Neural crest cell (in vitro differentiated cells): Measurements from ENCODE around the gene CXXC1. TPM values are rescaled to one million over a fixed set of nuclear protein-coding genes. Genes with fewer than 3 reads are reported as not detected.

Source experiments
- DNase-seq: peaks from one replicate; pipeline ENCODE4 v3.0.0; 2021; ENCODE audit warnings: low read depth, mixed read lengths, low spot score
- H3K27ac Mint-ChIP-seq: one replicate; pipeline ENCODE4 v1.8.0; 2021; ENCODE audit warnings: mild to moderate bottlenecking, mixed read lengths; ENCODE audit not compliant: unreplicated experiment
- H3K27me3 Mint-ChIP-seq: 2 replicates; pipeline ENCODE4 v1.8.0; 2021; ENCODE audit warnings: low read depth, mild to moderate bottlenecking, mixed read lengths
- H3K36me3 Mint-ChIP-seq: 2 replicates; pipeline ENCODE4 v1.8.0; 2021; ENCODE audit warnings: low read depth, mild to moderate bottlenecking, mixed read lengths
- H3K4me1 Mint-ChIP-seq: 2 replicates; pipeline ENCODE4 v1.8.0; 2021; ENCODE audit warnings: mixed read lengths
- H3K4me3 Mint-ChIP-seq: one replicate; pipeline ENCODE4 v1.8.0; 2021; ENCODE audit warnings: mild to moderate bottlenecking, mixed read lengths
- H3K9me3 Mint-ChIP-seq: 2 replicates; pipeline ENCODE4 v1.8.0; 2021; ENCODE audit warnings: mixed read lengths
- total RNA-seq: library from RNA; stranded (reverse); gene quantifications from 2 replicates; pipeline ENCODE4 v1.2.1, GENCODE V29; 2021
- TF ChIP-seq, protein P1 (sequence below): fragments of 200-600 bp; sonication (generic); conservative IDR thresholded peaks from 2 replicates; pipeline ENCODE4 v1.5.0; 2021; ENCODE audit warnings: antibody characterized with exemption, mild to moderate bottlenecking

CXXC1 gene
- total RNA-seq, 1 donor from 2014 or later: 108 TPM

DNA sequence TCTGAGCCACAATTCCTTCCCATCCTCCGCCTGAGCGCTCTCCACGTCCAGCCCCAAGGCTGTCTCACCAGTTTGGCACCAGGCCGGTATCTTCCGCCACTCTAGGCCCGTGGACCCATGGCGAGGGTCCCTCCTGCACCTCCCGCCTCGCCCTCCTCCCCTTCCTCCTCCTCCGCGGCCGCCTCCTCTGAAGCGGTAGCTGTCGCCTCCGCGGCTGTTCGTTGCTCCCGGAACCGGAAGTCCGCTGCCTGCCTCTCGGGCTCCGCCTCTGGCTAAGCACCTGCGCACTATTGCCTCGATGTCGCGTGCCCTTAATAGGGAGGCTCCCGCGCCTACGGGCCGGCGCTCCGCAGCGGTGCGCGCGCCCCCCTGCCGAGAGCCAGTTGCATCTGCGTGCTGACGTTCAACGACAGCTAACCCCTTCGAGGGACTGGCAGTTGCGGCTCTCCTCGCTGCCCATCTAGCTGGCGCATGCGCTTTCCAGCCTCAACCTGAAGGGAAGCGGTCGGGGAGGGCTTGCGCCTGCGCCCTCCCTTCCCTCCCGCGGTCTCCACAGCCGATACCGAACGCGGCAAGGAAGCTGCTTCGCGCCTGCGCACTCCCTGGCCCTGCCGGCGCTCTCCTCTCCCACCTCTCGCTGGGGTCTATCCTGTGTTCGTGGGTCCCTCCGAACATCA is 6.1 kb downstream of the CXXC1 start, which contains the start of gene MBD1:
TSS of gene MBD1 (minus strand) at position 229 of the 677 bp plus-strand sequence. CDS start 1,531 bp downstream, outside the sequence.
- TF ChIP-seq, protein P1, sequence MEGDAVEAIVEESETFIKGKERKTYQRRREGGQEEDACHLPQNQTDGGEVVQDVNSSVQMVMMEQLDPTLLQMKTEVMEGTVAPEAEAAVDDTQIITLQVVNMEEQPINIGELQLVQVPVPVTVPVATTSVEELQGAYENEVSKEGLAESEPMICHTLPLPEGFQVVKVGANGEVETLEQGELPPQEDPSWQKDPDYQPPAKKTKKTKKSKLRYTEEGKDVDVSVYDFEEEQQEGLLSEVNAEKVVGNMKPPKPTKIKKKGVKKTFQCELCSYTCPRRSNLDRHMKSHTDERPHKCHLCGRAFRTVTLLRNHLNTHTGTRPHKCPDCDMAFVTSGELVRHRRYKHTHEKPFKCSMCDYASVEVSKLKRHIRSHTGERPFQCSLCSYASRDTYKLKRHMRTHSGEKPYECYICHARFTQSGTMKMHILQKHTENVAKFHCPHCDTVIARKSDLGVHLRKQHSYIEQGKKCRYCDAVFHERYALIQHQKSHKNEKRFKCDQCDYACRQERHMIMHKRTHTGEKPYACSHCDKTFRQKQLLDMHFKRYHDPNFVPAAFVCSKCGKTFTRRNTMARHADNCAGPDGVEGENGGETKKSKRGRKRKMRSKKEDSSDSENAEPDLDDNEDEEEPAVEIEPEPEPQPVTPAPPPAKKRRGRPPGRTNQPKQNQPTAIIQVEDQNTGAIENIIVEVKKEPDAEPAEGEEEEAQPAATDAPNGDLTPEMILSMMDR: no peak
- H3K27ac Mint-ChIP-seq: peak within 1 kb of the TSS; percentile 96
- peak; percentile 87 for DNase-seq
- H3K9me3 Mint-ChIP-seq: no peaks in the 10 kb centered on the region
- H3K4me1 Mint-ChIP-seq: peaks cover 27% of the 10 kb centered on the region
- H3K36me3 Mint-ChIP-seq: peaks cover 20% of the 10 kb centered on the region
- H3K4me3 Mint-ChIP-seq: peak within 1 kb of the TSS; percentile 97
- no peaks in the 10 kb centered on the region for H3K27me3 Mint-ChIP-seq

DNA sequence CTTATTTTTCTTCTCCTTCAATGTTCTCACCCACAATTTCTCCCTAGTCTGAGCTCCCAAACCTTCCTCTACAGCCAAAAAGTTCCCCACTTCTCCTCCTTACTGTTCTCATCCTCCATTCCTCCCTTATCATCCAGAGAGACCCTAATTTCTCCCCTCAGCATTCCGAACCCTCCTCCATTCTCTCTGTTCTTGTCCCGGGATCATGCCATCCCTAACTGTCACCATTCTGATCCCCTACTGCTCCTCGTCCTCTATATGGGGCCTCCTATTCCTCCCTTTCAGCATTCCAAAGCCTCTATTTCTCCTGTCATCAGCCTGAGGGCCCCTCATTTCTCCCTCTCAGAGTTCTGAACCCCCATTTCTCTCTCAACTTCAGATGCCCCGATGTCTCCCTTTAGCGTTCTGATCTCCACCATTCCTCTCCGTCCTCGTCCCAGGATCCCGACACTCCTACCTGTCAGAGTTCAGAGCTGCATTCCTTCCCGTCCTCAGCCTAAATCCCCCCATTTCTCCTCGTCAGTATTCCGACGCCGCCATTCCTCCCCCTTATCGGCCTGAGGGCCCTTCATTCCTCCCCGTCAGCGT is 6.7 kb downstream of the CXXC1 start:
- TF ChIP-seq, protein P1: no peak
- Mint-ChIP-seq H3K27ac (peak overlapping the region; percentile 96), H3K27me3 (no peaks in the 10 kb centered on the region), H3K36me3 (peaks cover 26% of the 10 kb centered on the region), H3K4me1 (peaks cover 22% of the 10 kb centered on the region), H3K9me3 (no peaks in the 10 kb centered on the region), H3K4me3 (peak overlapping the region; percentile 97)
- DNase-seq: no peak

DNA sequence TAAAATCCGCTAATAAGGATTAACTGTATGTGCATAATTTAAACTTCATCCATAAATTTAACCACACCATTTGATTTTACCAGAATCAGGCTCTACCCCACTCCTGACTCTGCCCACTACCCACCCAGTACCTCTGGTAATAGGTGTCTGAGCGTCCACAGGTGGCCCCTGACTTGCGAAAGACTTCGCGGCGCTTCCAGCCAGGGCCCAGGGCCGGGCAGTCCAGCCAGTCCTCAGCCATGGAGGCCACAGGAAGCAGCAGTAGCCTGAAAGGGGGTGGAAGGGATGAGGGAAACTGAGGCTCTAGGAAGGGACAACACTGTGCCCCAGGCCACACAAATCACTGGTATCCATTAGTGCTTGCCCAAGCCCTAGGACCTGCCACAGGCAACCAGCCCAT is 7.7 kb downstream of the CXXC1 start:
- Mint-ChIP-seq H3K27me3 (no peaks in the 10 kb centered on the region), H3K4me1 (peaks cover 22% of the 10 kb centered on the region), H3K27ac (no peak overlapping the region), H3K36me3 (peaks cover 28% of the 10 kb centered on the region), H3K4me3 (peak overlapping the region; percentile 97), H3K9me3 (no peaks in the 10 kb centered on the region)
- TF ChIP-seq, protein P1: no peak
- no peak for DNase-seq

DNA sequence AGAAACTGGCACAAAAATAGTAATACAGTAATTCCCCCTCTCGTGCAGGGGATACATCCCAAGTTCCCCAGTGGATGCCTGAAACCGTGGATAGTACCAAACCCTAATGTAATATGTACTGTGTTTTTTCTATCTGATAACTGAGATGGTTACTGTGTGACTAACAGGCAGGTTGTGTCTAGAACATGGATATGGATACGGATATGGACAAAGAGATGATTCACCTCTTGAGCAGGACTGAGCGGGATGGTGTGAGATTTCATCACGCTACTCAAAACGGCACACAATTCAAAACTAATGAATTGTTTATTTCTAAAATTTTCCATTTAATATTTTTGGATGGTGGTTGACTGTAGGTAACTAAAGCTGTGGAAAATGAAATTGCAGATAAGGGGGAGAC is 9.6 kb downstream of the CXXC1 start:
- Mint-ChIP-seq H3K36me3 (peaks cover 23% of the 10 kb centered on the region), H3K9me3 (no peaks in the 10 kb centered on the region), H3K27me3 (no peaks in the 10 kb centered on the region), H3K4me1 (peaks cover 22% of the 10 kb centered on the region), H3K27ac (no peak overlapping the region), H3K4me3 (no peak overlapping the region)
- no peak for DNase-seq
- TF ChIP-seq, protein P1: no peak

DNA sequence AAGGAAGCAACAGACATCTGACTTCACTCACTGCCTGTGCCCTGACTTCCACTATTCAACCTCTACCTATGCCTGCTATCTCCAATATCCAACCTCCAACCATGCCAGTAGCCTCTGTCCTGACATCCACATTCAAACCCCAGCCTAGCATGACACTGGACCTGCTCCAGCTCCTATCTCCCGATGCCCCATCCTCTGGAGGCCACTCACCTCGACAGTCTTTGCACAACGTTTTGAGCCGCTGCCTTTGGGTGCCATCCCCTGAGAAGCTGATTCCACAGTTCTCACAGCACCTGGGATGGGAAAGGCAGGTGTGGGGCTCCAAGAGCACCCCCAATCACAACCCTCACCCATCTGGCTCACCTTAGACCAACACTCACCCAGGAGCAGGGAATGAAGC is 11.0 kb downstream of the CXXC1 start:
- H3K27ac Mint-ChIP-seq: no peak overlapping the region
- TF ChIP-seq, protein P1: no peak
- H3K27me3 Mint-ChIP-seq: no peaks in the 10 kb centered on the region
- peaks cover 21% of the 10 kb centered on the region for H3K4me1 Mint-ChIP-seq
- no peak for DNase-seq
- H3K4me3 Mint-ChIP-seq: no peak overlapping the region
- no peaks in the 10 kb centered on the region for H3K9me3 Mint-ChIP-seq
- H3K36me3 Mint-ChIP-seq: peaks cover 21% of the 10 kb centered on the region
